Epithelial cell of proximal tubule (primary cell): ENCODE data around the gene EDARADD. TPM values are rescaled to one million over a fixed set of nuclear protein-coding genes. Genes with fewer than 3 reads are reported as not detected.

Source experiments
- DNase-seq: peaks from one replicate; pipeline ENCODE4 v3.0.0-alpha.2; 2011; ENCODE audit warnings: low read depth
- H3K4me3 ChIP-seq: 2 replicates; pipeline ENCODE4 v1.5.1; 2011; ENCODE audit warnings: low read depth, mild to moderate bottlenecking, low read length
- CTCF ChIP-seq: conservative IDR thresholded peaks from 2 replicates; pipeline ENCODE4 v1.5.1; 2012; ENCODE audit warnings: low read depth, mild to moderate bottlenecking, low read length
- total RNA-seq: library from RNA; depleted of rRNA; stranded (reverse); fragments of >200 nt; gene quantifications from 2 replicates; pipeline ENCODE4 v1.2.3, GENCODE V29; 2015

Gene EDARADD
- total RNA-seq, 1 donor from 2014 or later, result 1.1 TPM

- H3K4me3 ChIP-seq, result no peak overlapping the region
- DNase-seq, result no peak
- TF ChIP-seq CTCF, result no peak
Observed at GRCh38 chr1:236534151-236534651, 140.1 kb downstream of the EDARADD start.

Other genes with a start within 250 kb of the EDARADD start
- gene ERO1B, start 112.3 kb upstream of the EDARADD start, total RNA-seq, result 3.3 and 3.8 TPM in 2 replicates
- 30.3 and 47.3 TPM in 2 replicates for gene LGALS8, start 129.7 kb downstream of the EDARADD start, total RNA-seq
- gene HEATR1, start 210.2 kb downstream of the EDARADD start, total RNA-seq, result 29.9 and 34.9 TPM in 2 replicates